ENCODE data around the gene CLEC3B.

- TF ChIP-seq, protein P1, sequence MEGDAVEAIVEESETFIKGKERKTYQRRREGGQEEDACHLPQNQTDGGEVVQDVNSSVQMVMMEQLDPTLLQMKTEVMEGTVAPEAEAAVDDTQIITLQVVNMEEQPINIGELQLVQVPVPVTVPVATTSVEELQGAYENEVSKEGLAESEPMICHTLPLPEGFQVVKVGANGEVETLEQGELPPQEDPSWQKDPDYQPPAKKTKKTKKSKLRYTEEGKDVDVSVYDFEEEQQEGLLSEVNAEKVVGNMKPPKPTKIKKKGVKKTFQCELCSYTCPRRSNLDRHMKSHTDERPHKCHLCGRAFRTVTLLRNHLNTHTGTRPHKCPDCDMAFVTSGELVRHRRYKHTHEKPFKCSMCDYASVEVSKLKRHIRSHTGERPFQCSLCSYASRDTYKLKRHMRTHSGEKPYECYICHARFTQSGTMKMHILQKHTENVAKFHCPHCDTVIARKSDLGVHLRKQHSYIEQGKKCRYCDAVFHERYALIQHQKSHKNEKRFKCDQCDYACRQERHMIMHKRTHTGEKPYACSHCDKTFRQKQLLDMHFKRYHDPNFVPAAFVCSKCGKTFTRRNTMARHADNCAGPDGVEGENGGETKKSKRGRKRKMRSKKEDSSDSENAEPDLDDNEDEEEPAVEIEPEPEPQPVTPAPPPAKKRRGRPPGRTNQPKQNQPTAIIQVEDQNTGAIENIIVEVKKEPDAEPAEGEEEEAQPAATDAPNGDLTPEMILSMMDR (IDR thresholded peaks at IDR 0.05; ENCODE audit: insufficient read depth, low read length, poor library complexity, severe bottlenecking), result no peak
- no peak for TF ChIP-seq EZH2phosphoT487 (conservative IDR thresholded peaks at IDR 0.05; ENCODE audit: low read length)
These were observed 1.4 kb upstream of the CLEC3B start for GRCh38 chr3:45024542-45025255.

All from SU-DHL-6 (cell line).